Tibial artery (tissue), 4 donors: Measurements from ENCODE around the gene ORC6.
"Not testable (repeated sequence)": the region's sequence is repeated elsewhere in the genome, so short reads cannot be mapped to it uniquely, and the experiment has no call there.

Source experiments
- DNase-seq, 2 donors: peaks; one replicate each; pipeline ENCODE4 v3.0.0-alpha.2; 2019
- H3K27ac ChIP-seq, 2 donors: fragments of 200-600 bp; sonication (generic) in 1 of 2; 1 replicate in 1 of 2; 2 replicates in 1 of 2; pipeline ENCODE4 v1.5.1; 2018 to 2019; ENCODE audit warnings: mild to moderate bottlenecking in 1 of 2
- H3K27me3 ChIP-seq, 2 donors: fragments of 200-600 bp; sonication (generic) in 1 of 2; one replicate each; pipeline versions ENCODE4 v1.5.1 to v1.6.0; 2016 to 2019
- H3K36me3 ChIP-seq, 3 donors: fragments of 200-600 bp; sonication (generic) in 2 of 3; one replicate each; pipeline ENCODE4 v1.5.1; 2016 to 2019; ENCODE audit warnings: mild to moderate bottlenecking in 2 of 3
- H3K4me1 ChIP-seq, 4 donors: fragments of 200-600 bp; sonication (generic) in 2 of 4; 1 replicate in 3 of 4; 2 replicates in 1 of 4; pipeline ENCODE4 v1.5.1; 2016 to 2019
- H3K4me3 ChIP-seq, 2 donors: fragments of 200-600 bp; sonication (generic) in 1 of 2; 1 replicate in 1 of 2; 2 replicates in 1 of 2; pipeline ENCODE4 v1.5.1; 2018 to 2019; ENCODE audit warnings: mild to moderate bottlenecking in 2 of 2
- H3K9me3 ChIP-seq, 3 donors: fragments of 200-600 bp; sonication (generic) in 1 of 3; one replicate each; pipeline ENCODE4 v1.5.1; 2016 to 2019
- intact Hi-C: fragments of 100-400 bp; cut with DNase I; formaldehyde crosslinking; loops from one replicate; pipeline ENCODE4 v1.15.0; 2023; ENCODE audit warnings: low total_unique reads
- TF ChIP-seq, protein P1 (sequence below), 2 experiments: fragments of 200-600 bp in 1 of 2; fragments of 450-650 bp in 1 of 2; IDR thresholded peaks; one replicate each; pipeline ENCODE4 v1.5.1; 2017 to 2019; ENCODE audit warnings: antibody characterized with exemption in 2 of 2, mild to moderate bottlenecking in 1 of 2, moderate library complexity in 1 of 2

Gene ORC6

DNA sequence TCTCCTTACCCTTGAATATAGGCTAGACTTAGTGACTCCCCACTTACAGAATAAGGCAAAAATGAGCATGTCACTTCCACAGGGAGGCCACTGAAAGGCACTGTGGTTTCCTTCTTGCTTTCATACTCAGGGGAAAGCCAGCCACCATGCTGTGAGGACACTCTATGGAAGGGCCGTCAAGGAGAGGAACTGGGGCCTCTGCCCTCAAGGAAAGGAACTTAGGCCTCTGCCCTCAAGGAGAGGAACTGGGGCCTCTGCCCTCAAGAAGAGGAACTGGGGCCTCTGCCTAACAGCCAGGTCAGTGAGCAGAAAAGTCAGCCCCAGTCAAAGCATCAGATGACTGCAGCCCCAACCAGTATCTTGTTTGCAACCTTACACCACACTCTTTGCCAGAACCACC is 30.5 kb upstream of the ORC6 start:
- no peaks in the 10 kb centered on the region for H3K9me3 ChIP-seq
- H3K36me3 ChIP-seq = peaks cover 41 to 68% (median 54%) of the 10 kb centered on the region in 3 donors
- intact Hi-C loops = no loop called here
- no peak overlapping the region for H3K4me3 ChIP-seq
- TF ChIP-seq, protein P1, sequence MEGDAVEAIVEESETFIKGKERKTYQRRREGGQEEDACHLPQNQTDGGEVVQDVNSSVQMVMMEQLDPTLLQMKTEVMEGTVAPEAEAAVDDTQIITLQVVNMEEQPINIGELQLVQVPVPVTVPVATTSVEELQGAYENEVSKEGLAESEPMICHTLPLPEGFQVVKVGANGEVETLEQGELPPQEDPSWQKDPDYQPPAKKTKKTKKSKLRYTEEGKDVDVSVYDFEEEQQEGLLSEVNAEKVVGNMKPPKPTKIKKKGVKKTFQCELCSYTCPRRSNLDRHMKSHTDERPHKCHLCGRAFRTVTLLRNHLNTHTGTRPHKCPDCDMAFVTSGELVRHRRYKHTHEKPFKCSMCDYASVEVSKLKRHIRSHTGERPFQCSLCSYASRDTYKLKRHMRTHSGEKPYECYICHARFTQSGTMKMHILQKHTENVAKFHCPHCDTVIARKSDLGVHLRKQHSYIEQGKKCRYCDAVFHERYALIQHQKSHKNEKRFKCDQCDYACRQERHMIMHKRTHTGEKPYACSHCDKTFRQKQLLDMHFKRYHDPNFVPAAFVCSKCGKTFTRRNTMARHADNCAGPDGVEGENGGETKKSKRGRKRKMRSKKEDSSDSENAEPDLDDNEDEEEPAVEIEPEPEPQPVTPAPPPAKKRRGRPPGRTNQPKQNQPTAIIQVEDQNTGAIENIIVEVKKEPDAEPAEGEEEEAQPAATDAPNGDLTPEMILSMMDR (IDR thresholded peaks at IDR 0.05) = no peak
- H3K27ac ChIP-seq = no peak overlapping the region
- no peaks in the 10 kb centered on the region for H3K4me1 ChIP-seq
- H3K27me3 ChIP-seq = no peaks in the 10 kb centered on the region
- peak in 1 of 2 donors; percentile 51 for DNase-seq

DNA sequence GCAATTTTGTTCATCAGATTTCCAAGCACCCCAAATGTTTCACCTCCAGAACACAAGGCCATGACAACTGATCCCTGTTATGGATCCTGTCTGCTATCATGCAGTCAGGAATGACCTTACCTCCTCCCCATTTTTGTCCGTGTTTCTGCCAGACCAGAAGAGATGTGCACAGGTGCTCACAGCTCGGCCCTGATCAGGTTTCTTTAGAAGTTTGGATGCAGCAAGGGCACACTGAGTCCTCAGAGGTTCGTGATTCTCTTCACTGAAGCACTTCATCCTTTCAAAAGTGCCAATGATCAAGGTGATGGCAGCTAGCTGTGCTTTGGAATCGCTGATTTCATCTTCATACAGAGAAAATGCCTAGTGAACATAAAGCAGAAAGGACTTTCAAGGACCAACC is 27.3 kb upstream of the ORC6 start:
- Histone ChIP-seq H3K36me3 (peaks cover 66 to 91% (median 71%) of the 10 kb centered on the region in 3 donors), H3K27me3 (no peaks in the 10 kb centered on the region), H3K27ac (no peak overlapping the region), H3K4me3 (no peak overlapping the region), H3K9me3 (no peaks in the 10 kb centered on the region), H3K4me1 (no peaks in the 10 kb centered on the region)
- TF ChIP-seq, protein P1 (IDR thresholded peaks at IDR 0.05) = no peak
- intact Hi-C loops = no loop called here
- DNase-seq = no peak

DNA sequence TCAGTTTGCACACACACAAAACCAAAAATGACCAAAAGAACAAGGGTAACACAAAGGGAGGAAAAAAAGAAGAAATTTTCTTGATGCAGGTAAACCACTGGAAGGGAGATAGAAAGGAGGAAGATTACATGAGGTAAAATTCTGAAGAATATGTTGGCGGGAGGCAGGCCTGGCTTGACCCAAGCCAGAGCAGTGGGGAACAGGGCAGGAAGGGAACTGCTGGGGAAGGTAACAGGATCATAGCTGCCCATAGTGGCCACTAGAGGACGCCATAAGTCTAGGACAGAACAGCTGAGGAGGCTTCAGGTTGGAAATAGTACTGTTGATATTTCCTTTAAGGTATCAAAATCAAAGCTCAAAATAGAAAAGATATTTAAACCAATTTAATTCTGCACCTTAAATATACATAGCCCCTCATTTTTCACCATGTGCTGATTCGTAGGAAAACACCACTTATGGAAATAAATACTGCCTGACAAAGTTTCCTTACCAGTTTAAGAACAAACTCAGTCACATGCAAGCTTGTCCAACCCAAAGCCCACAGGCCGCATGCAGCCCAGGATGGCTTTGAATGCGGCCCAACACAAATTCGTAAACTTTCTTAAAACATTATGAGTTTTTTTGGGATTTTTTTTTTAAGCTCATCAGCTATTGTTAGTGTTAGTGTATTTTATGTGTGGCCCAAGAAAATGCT is 16.0 kb upstream of the ORC6 start:
- TF ChIP-seq, protein P1 (IDR thresholded peaks at IDR 0.05) = peak; percentile 54 to 70
- H3K4me1 ChIP-seq = no peaks in the 10 kb centered on the region
- H3K27ac ChIP-seq = no peak overlapping the region
- H3K9me3 ChIP-seq = no peaks in the 10 kb centered on the region
- peak in 1 of 2 donors; percentile 31 for DNase-seq
- intact Hi-C loops = loop anchor here (5.0 kb wide), 2 partner anchors 234 to 1684 kb away; no protein-coding TSS in a partner anchor
- no peaks in the 10 kb centered on the region for H3K27me3 ChIP-seq
- H3K4me3 ChIP-seq = no peak overlapping the region
- H3K36me3 ChIP-seq = peaks cover 86 to 96% (median 89%) of the 10 kb centered on the region in 3 donors

DNA sequence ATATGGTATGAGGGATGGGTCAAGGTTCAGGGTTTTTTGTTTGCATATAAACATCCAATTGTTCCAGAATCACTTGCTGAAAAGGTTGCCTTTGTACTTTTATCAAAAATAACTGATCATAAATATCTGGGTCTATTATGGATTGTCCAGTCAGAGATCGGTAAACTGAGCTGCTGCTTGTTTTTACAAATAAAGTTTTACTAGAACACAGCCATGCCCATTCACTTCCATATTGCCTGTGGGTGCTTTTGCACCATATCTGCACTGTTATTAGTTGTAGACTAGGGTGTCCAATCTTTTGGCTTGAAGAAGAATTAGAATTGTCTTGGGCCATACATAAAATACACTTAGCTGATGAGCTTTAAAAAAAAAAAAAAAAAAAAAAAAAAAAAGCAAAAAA is 11.5 kb upstream of the ORC6 start:
- H3K36me3 ChIP-seq = peaks cover 59 to 68% (median 65%) of the 10 kb centered on the region in 3 donors

DNA sequence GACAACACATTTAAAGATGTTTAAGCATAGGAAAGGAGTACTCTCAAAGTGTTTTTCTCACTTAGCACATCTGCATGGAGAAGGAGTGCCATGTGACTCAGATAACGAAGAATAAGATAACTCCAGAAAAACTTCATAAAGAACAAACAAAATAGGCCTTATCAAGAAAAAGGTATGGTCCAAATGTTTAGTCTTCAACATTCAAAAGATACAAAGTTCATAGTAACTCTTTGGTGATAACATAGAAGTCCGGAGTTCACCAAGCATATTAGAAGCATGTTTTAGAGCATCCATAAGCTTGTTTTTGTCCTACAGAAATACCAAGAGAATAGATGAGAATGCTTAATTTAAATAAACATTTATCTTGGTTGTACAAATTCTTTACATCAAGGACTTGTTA is 7.6 kb upstream of the ORC6 start:
- intact Hi-C loops, DNase-seq, H3K27ac ChIP-seq, H3K27me3 ChIP-seq, H3K4me3 ChIP-seq, H3K9me3 ChIP-seq: not testable (repeated sequence)
- H3K36me3 ChIP-seq = peaks cover 26 to 33% (median 32%) of the 10 kb centered on the region in 3 donors
- peaks cover 0 to 12% (median 3%) of the 10 kb centered on the region in 4 donors for H3K4me1 ChIP-seq

More for the DNA sequence above, 11.5 kb upstream of the ORC6 start:
- DNase-seq, intact Hi-C loops, H3K9me3 ChIP-seq, H3K4me1 ChIP-seq, H3K27me3 ChIP-seq, H3K4me3 ChIP-seq, H3K27ac ChIP-seq: not testable (repeated sequence)

DNA sequence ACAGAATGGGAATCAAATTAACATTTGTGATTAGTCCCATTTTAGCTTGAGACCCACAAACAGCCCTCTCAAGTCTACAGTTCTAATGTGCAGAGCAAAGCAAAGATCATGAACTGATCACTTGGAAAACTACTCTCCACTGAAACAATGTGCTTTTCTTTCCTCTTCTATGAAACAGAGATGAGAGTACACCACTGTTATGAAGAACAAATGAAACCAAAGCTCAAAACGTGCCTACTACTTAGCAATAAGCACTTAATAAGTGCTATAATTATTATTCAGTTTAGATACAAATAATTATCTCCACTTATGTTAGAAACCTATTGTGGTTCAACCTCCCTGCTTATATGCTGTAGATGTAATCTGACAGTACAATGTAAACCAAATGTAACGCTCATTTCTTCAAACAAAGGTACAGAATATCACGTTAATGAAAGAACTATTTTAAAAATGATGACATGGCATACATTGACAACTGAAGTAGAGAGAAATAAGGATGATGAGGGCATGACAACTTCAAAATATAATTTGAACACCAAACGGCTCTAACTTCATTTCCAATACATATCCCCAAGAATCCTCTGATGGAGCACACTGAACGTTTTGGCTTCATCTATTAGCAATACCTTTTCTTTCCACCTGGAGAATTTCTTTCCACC is 2.5 kb upstream of the ORC6 start:
- intact Hi-C loops = loop anchor here (5.0 kb wide), 2 partner anchors 145 to 195 kb away; partner anchors contain the start of genes C16orf87 and GPT2
- DNase-seq = no peak
- H3K4me1 ChIP-seq = peaks cover 9 to 38% (median 28%) of the 10 kb centered on the region in 4 donors
- no peaks in the 10 kb centered on the region for H3K27me3 ChIP-seq
- H3K27ac ChIP-seq = no peak overlapping the region
- H3K4me3 ChIP-seq = no peak overlapping the region
- TF ChIP-seq, protein P1 (IDR thresholded peaks at IDR 0.05) = no peak
- H3K9me3 ChIP-seq = no peaks in the 10 kb centered on the region
- H3K36me3 ChIP-seq = no peaks in the 10 kb centered on the region
